Omental fat pad (tissue), 4 donors: ENCODE results near the gene GADD45G. TPM values are rescaled to one million over a fixed set of nuclear protein-coding genes. Genes with fewer than 3 reads are reported as not detected.

Source experiments
- ATAC-seq: fragments of 150-250 bp; one replicate; pipeline ENCODE4 v1.9.1; 2016; ENCODE audit warnings: mild to moderate bottlenecking, moderate library complexity; ENCODE audit not compliant: low FRiP score
- DNase-seq: peaks from one replicate; pipeline ENCODE4 v3.0.0-alpha.2; 2019; ENCODE audit warnings: low spot score
- total RNA-seq, 4 donors: library from RNA; depleted of rRNA; stranded (reverse); fragments of >200 nt; gene quantifications; one replicate each; pipeline ENCODE4 v1.1.0, GENCODE V29; 2016
- TF ChIP-seq, protein P1 (sequence below), 3 donors: fragments of 450-650 bp; IDR thresholded peaks; one replicate each; pipeline ENCODE4 v1.5.1; 2016 to 2017; ENCODE audit warnings: antibody characterized with exemption in 3 of 3, mild to moderate bottlenecking in 3 of 3, moderate library complexity in 2 of 3

Gene GADD45G
- total RNA-seq, 4 donors from 2014 or later = 5.1 to 23.8 (median 16.1) TPM

DNA sequence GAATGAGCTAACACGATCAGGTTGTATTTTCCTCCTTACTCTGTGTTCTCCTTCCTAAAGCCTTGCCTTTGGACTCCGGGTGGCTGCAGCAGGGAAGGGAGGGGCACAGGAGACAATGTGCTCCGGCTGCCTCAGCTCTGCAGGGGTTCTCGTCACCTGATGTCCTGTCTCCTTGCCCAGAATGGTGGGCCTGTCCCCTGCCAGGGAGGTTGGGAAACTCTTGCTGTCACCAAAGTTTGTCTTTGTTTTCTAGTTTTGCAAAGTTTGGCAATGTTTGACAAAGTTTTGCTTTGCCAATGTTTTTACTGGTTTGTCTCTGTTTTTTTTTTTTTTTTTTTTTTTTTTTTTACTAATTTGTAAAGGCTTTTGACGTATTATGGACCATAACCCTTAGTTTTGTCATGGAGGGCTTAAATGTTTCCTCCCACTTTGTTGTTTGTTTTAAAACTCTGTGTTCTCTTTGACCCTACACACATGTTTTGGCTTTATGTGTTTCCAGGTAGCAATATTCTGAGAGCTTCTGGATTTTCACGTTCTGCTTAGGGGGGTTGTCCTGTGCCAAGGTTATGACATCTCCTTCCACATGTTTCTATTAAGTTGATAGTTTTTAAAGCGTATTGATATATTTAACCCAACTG is 49.3 kb downstream of the GADD45G start:
- ATAC-seq (no peak), DNase-seq (no peak)
- TF ChIP-seq, protein P1, sequence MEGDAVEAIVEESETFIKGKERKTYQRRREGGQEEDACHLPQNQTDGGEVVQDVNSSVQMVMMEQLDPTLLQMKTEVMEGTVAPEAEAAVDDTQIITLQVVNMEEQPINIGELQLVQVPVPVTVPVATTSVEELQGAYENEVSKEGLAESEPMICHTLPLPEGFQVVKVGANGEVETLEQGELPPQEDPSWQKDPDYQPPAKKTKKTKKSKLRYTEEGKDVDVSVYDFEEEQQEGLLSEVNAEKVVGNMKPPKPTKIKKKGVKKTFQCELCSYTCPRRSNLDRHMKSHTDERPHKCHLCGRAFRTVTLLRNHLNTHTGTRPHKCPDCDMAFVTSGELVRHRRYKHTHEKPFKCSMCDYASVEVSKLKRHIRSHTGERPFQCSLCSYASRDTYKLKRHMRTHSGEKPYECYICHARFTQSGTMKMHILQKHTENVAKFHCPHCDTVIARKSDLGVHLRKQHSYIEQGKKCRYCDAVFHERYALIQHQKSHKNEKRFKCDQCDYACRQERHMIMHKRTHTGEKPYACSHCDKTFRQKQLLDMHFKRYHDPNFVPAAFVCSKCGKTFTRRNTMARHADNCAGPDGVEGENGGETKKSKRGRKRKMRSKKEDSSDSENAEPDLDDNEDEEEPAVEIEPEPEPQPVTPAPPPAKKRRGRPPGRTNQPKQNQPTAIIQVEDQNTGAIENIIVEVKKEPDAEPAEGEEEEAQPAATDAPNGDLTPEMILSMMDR (IDR thresholded peaks at IDR 0.05) = no peak

DNA sequence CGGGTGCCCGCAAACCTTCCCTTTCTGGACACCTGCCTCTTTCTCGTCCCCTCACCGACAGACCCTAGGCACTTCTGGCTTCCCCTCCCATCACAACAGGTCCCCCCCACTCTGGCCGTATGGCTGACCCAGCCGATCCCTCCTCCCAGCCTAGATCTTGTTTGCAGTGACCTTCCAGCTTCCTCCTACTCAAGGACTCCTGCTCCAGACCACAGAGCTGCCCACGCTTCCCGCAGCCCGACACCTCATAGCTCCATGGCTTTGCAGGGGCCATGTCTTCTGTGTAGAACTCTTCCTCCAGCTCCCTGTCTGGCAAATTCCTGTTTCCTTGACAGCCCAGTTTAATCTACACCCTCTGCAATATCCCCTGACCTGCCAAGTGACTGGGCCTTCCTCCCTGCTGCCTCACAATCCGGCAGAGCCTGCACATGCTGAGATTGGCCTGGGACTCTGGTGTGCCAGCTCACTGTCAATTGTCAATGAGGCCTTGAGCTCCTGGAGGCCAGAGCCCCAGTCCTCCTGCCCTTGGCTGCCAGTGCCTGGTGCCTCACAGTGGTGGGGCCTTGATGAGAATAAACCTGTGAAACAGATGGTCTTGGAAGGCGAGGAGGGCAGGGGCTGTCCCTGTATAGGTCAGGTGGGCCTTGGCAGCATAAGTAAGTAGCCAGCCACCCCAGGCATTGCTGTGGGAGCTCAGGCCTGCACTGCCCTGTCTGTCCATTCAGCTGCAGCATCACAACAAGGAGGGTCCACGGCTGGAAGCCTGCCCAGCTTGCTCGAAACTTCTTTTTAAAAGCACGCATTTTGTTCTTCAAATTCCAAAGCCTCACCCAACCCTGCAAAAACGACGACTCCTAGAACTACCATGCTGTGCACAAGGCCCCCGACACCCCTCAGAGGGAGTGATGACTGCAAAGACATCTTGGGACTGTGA is 50.5 kb downstream of the GADD45G start:
- no peak for ATAC-seq
- DNase-seq = no peak
- TF ChIP-seq, protein P1 (IDR thresholded peaks at IDR 0.05) = no peak

Other genes starting within 250 kb of the GADD45G start
- 10 to 100 TPM; 14.2 to 49.5 (median 18.3) TPM for gene SEMA4D, start 106.9 kb upstream of the GADD45G start, total RNA-seq